HuH-7.5 (cell line): ENCODE measurements around the gene DLD.
A peak's percentile ranks its signal among the peaks of the same experiment; 100 is the strongest.
"Not testable (repeated sequence)": the region's sequence is repeated elsewhere in the genome, so short reads cannot be mapped to it uniquely, and the experiment has no call there.

Experiments used
- DNase-seq: peaks from one replicate; pipeline ENCODE4 v3.0.0; 2011; ENCODE audit warnings: low spot score

DLD gene

GRCh38 chr7:107874111-107874510 lies 16.9 kb upstream of the DLD start:
- DNase-seq = no peak

- peak; percentile 51 for DNase-seq
Measured at GRCh38 chr7:107874605-107875446, 16.2 kb upstream of the DLD start.

GRCh38 chr7:107876916-107877315 lies 14.1 kb upstream of the DLD start:
- DNase-seq = no peak

- DNase-seq = no peak
Measured at GRCh38 chr7:107877731-107878382, 13.1 kb upstream of the DLD start.

- no peak for DNase-seq
Measured at GRCh38 chr7:107878636-107879035, 12.3 kb upstream of the DLD start.

GRCh38 chr7:107879400-107880035 lies 11.5 kb upstream of the DLD start:
- peak; percentile 55 for DNase-seq

GRCh38 chr7:107882766-107883165 lies 8.2 kb upstream of the DLD start:
- DNase-seq = no peak

- DNase-seq = no peak
Measured at GRCh38 chr7:107884066-107884818, 6.7 kb upstream of the DLD start.

- not testable (repeated sequence) for DNase-seq
Measured at GRCh38 chr7:107887827-107888226, 3.2 kb upstream of the DLD start.

- DNase-seq = no peak
Measured at GRCh38 chr7:107889992-107890391, 991 bp upstream of the DLD start.

- peak; percentile 25 for DNase-seq
Measured at GRCh38 chr7:107890493-107890961, 456 bp upstream of the DLD start.

GRCh38 chr7:107891636-107892366 lies 818 bp downstream of the DLD start:
- DNase-seq = no peak

- not testable (repeated sequence) for DNase-seq
Measured at GRCh38 chr7:107892367-107892741, 1.4 kb downstream of the DLD start.

- no peak for DNase-seq
Measured at GRCh38 chr7:107898997-107899594, 8.1 kb downstream of the DLD start.

- DNase-seq = no peak
Measured at GRCh38 chr7:107900496-107901015, 9.6 kb downstream of the DLD start.

- DNase-seq = no peak
Measured at GRCh38 chr7:107902381-107902780, 11.4 kb downstream of the DLD start.

- no peak for DNase-seq
Measured at GRCh38 chr7:107907790-107908189, 16.8 kb downstream of the DLD start.

GRCh38 chr7:107909445-107909844 lies 18.5 kb downstream of the DLD start:
- no peak for DNase-seq

GRCh38 chr7:107911981-107912380 lies 21.0 kb downstream of the DLD start:
- DNase-seq = no peak

GRCh38 chr7:107913851-107914250 lies 22.9 kb downstream of the DLD start:
- no peak for DNase-seq

- no peak for DNase-seq
Measured at GRCh38 chr7:107914831-107915230, 23.8 kb downstream of the DLD start.
